Measurements from ENCODE around the gene EBF3. TPM values are rescaled to one million over a fixed set of nuclear protein-coding genes. Genes with fewer than 3 reads are reported as not detected.

The EBF3 gene
- total RNA-seq, 1 experiment from 2014 or later = 0.12 TPM

DNA sequence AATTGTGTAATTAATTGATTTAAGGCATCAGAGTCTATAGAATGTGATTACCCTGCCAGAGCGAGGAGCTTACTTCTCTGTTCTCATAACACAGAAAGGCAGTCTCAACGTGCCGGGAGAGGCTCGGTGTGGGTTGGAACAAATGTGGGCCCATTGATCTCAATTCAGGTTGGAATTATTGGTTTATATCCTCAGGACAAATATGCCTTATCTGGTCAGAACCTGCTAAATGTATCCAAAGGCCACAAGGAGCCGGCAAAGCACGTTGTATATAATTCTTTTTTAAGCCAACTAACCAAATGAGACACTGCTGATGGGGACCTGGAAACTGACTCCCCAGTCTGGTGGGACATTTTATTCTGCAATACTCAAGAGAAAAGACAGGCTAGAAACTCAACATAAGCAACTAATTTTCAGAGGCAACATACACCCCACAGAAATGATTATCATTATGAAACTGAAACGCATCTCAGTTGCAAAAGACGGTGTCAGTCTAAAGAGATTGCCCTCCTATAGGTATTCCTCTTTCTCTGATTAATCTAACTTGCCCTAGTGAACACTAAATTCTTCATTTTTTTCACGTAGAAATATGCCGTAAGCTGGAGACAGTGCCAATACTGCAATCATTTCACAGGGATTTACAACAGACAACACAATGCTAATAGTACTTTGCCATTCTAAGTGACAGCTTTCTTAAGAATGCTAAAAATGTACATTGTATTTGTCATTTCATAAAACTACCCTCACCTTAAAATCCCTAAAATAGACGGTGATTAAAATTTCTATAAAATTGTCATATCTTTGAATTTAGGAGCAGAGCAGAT is 9.4 kb downstream of the EBF3 start:
- Histone ChIP-seq H3K4me1 (ENCODE audit: control insufficient read depth in 1 of 2, insufficient read depth in 2 of 2, low read length in 2 of 2) (no peaks in the 10 kb centered on the region), H3K9ac (ENCODE audit: low read length) (no peak overlapping the region), H3K4me2 (ENCODE audit: low read length) (no peak overlapping the region), H3K9me2 (ENCODE audit: insufficient read depth) (no peaks in the 10 kb centered on the region), H2AFZ (ENCODE audit: low read depth, low read length, poor library complexity, severe bottlenecking) (no peak overlapping the region), H3K4me3 (replicated peaks in 1 of 2; ENCODE audit: low read depth in 1 of 2, low read length in 2 of 2) (no peak overlapping the region), H4K20me1 (ENCODE audit: insufficient read depth) (no peaks in the 10 kb centered on the region), H3K27me3 (ENCODE audit: insufficient read depth, low read length) (no peaks in the 10 kb centered on the region), H3K9me3 (ENCODE audit: control insufficient read depth in 1 of 2, insufficient read depth in 1 of 2, low read depth in 1 of 2, low read length in 2 of 2) (no peaks in the 10 kb centered on the region), H3K27ac (ENCODE audit: low read depth, low read length) (no peak overlapping the region), H3K79me2 (ENCODE audit: insufficient read depth, low read length) (no peaks in the 10 kb centered on the region), H3K36me3 (ENCODE audit: control insufficient read depth in 1 of 2, insufficient read depth in 2 of 2, low read length in 2 of 2) (no peaks in the 10 kb centered on the region)
- intact Hi-C loops (cut with micrococcal nuclease) = no loop called here
- ChIA-PET POLR2A (no interaction called here), RAD21 (ENCODE audit: low non-redundant PET in 1 of 2, low total read pairs in 2 of 2, uncharacterized antibody in 2 of 2, unreplicated experiment in 2 of 2) (no interaction called here), CTCF (no interaction called here)
- no peak for DNase-seq (ENCODE audit: low read depth, low spot score)
- BruUV-seq (replicated peaks) = no TSS peak
- TF ChIP-seq EGR1 (IDR thresholded peaks at IDR 0.05; ENCODE audit: low read depth) (no peak), ZFX (IDR thresholded peaks at IDR 0.05) (no peak), EZH2phosphoT487 (IDR thresholded peaks at IDR 0.05; ENCODE audit: borderline replicate concordance) (no peak), ELF1 (IDR thresholded peaks at IDR 0.05; ENCODE audit: borderline replicate concordance, low read depth) (no peak), YY1 (IDR thresholded peaks at IDR 0.05; ENCODE audit: extremely low read depth, insufficient replicate concordance, low read depth, low read length) (no peak), JUND (IDR thresholded peaks at IDR 0.05) (no peak), ZNF274 (IDR thresholded peaks at IDR 0.05; ENCODE audit: low read depth, low read length) (no peak)
- TF ChIP-seq, protein P1, sequence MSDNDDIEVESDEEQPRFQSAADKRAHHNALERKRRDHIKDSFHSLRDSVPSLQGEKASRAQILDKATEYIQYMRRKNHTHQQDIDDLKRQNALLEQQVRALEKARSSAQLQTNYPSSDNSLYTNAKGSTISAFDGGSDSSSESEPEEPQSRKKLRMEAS (IDR thresholded peaks at IDR 0.05) = no peak
- TF ChIP-seq, protein P2, sequence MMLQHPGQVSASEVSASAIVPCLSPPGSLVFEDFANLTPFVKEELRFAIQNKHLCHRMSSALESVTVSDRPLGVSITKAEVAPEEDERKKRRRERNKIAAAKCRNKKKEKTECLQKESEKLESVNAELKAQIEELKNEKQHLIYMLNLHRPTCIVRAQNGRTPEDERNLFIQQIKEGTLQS (IDR thresholded peaks at IDR 0.05) = no peak
- ATAC-seq = no peak

Data from HCT116 (cell line).